ENCODE results near the gene HIRA.
"Not testable (repeated sequence)": the region's sequence is repeated elsewhere in the genome, so short reads cannot be mapped to it uniquely, and the experiment has no call there.

The HIRA gene

GRCh38 chr22:19330865-19331418, 100.6 kb downstream of the HIRA start:
- H3K27me3 ChIP-seq (ENCODE audit: control insufficient read depth, insufficient read depth, low read length), result no peaks in the 10 kb centered on the region
- no peak overlapping the region for H3K4me3 ChIP-seq (ENCODE audit: low read length)
- H3K9ac ChIP-seq (ENCODE audit: low read length), result no peak overlapping the region
- H3K4me1 ChIP-seq (ENCODE audit: control insufficient read depth, insufficient read depth, low read length), result no peaks in the 10 kb centered on the region
- H3K36me3 ChIP-seq (ENCODE audit: control insufficient read depth, insufficient read depth, low read length), result peaks cover 26% of the 10 kb centered on the region
- no peak overlapping the region for H3K27ac ChIP-seq (ENCODE audit: low read depth, low read length)

- H3K27me3 ChIP-seq (ENCODE audit: control insufficient read depth, insufficient read depth, low read length); H3K4me1 ChIP-seq (ENCODE audit: control insufficient read depth, insufficient read depth, low read length); H3K27ac ChIP-seq (ENCODE audit: low read depth, low read length); H3K9ac ChIP-seq (ENCODE audit: low read length); H3K4me3 ChIP-seq (ENCODE audit: low read length): not testable (repeated sequence)
- peaks cover 26% of the 10 kb centered on the region for H3K36me3 ChIP-seq (ENCODE audit: control insufficient read depth, insufficient read depth, low read length)
Observed at GRCh38 chr22:19330205-19330604, 101.3 kb downstream of the HIRA start.

- H3K9ac ChIP-seq (ENCODE audit: low read length), result no peak overlapping the region
- no peaks in the 10 kb centered on the region for H3K4me1 ChIP-seq (ENCODE audit: control insufficient read depth, insufficient read depth, low read length)
- peaks cover 26% of the 10 kb centered on the region for H3K36me3 ChIP-seq (ENCODE audit: control insufficient read depth, insufficient read depth, low read length)
- no peak overlapping the region for H3K4me3 ChIP-seq (ENCODE audit: low read length)
- H3K27ac ChIP-seq (ENCODE audit: low read depth, low read length), result no peak overlapping the region
- H3K27me3 ChIP-seq (ENCODE audit: control insufficient read depth, insufficient read depth, low read length), result no peaks in the 10 kb centered on the region
Observed at GRCh38 chr22:19329454-19329853, 102.1 kb downstream of the HIRA start.

- no peaks in the 10 kb centered on the region for H3K4me1 ChIP-seq (ENCODE audit: control insufficient read depth, insufficient read depth, low read length)
- H3K9ac ChIP-seq (ENCODE audit: low read length), result no peak overlapping the region
- H3K27me3 ChIP-seq (ENCODE audit: control insufficient read depth, insufficient read depth, low read length), result no peaks in the 10 kb centered on the region
- H3K4me3 ChIP-seq (ENCODE audit: low read length), result no peak overlapping the region
- H3K27ac ChIP-seq (ENCODE audit: low read depth, low read length), result no peak overlapping the region
- H3K36me3 ChIP-seq (ENCODE audit: control insufficient read depth, insufficient read depth, low read length), result peaks cover 10% of the 10 kb centered on the region
Observed at GRCh38 chr22:19325296-19325948, 106.1 kb downstream of the HIRA start.

GRCh38 chr22:19323420-19323819, 108.1 kb downstream of the HIRA start:
- not testable (repeated sequence) for H3K36me3 ChIP-seq (ENCODE audit: control insufficient read depth, insufficient read depth, low read length); H3K9ac ChIP-seq (ENCODE audit: low read length); H3K27ac ChIP-seq (ENCODE audit: low read depth, low read length); H3K27me3 ChIP-seq (ENCODE audit: control insufficient read depth, insufficient read depth, low read length); H3K4me3 ChIP-seq (ENCODE audit: low read length); H3K4me1 ChIP-seq (ENCODE audit: control insufficient read depth, insufficient read depth, low read length)

- H3K9ac ChIP-seq (ENCODE audit: low read length), result no peak overlapping the region
- H3K4me3 ChIP-seq (ENCODE audit: low read length), result no peak overlapping the region
- no peaks in the 10 kb centered on the region for H3K36me3 ChIP-seq (ENCODE audit: control insufficient read depth, insufficient read depth, low read length)
- H3K4me1 ChIP-seq (ENCODE audit: control insufficient read depth, insufficient read depth, low read length), result no peaks in the 10 kb centered on the region
- H3K27me3 ChIP-seq (ENCODE audit: control insufficient read depth, insufficient read depth, low read length), result no peaks in the 10 kb centered on the region
- no peak overlapping the region for H3K27ac ChIP-seq (ENCODE audit: low read depth, low read length)
Observed at GRCh38 chr22:19321757-19322156, 109.8 kb downstream of the HIRA start.

GRCh38 chr22:19320136-19320535, 111.4 kb downstream of the HIRA start:
- H3K27me3 ChIP-seq (ENCODE audit: control insufficient read depth, insufficient read depth, low read length); H3K27ac ChIP-seq (ENCODE audit: low read depth, low read length); H3K36me3 ChIP-seq (ENCODE audit: control insufficient read depth, insufficient read depth, low read length); H3K4me1 ChIP-seq (ENCODE audit: control insufficient read depth, insufficient read depth, low read length); H3K9ac ChIP-seq (ENCODE audit: low read length); H3K4me3 ChIP-seq (ENCODE audit: low read length): not testable (repeated sequence)

GRCh38 chr22:19319281-19319680, 112.3 kb downstream of the HIRA start:
- Histone ChIP-seq H3K36me3 (ENCODE audit: control insufficient read depth, insufficient read depth, low read length) (no peaks in the 10 kb centered on the region), H3K4me1 (ENCODE audit: control insufficient read depth, insufficient read depth, low read length) (no peaks in the 10 kb centered on the region), H3K4me3 (ENCODE audit: low read length) (no peak overlapping the region), H3K27ac (ENCODE audit: low read depth, low read length) (no peak overlapping the region), H3K9ac (ENCODE audit: low read length) (no peak overlapping the region), H3K27me3 (ENCODE audit: control insufficient read depth, insufficient read depth, low read length) (no peaks in the 10 kb centered on the region)

GRCh38 chr22:19317865-19318264, 113.7 kb downstream of the HIRA start:
- H3K27me3 ChIP-seq (ENCODE audit: control insufficient read depth, insufficient read depth, low read length), result no peaks in the 10 kb centered on the region
- no peak overlapping the region for H3K27ac ChIP-seq (ENCODE audit: low read depth, low read length)
- H3K4me1 ChIP-seq (ENCODE audit: control insufficient read depth, insufficient read depth, low read length), result no peaks in the 10 kb centered on the region
- H3K4me3 ChIP-seq (ENCODE audit: low read length), result no peak overlapping the region
- H3K9ac ChIP-seq (ENCODE audit: low read length), result no peak overlapping the region
- no peaks in the 10 kb centered on the region for H3K36me3 ChIP-seq (ENCODE audit: control insufficient read depth, insufficient read depth, low read length)

GRCh38 chr22:19307872-19308271, 123.7 kb downstream of the HIRA start:
- no peaks in the 10 kb centered on the region for H3K4me1 ChIP-seq (ENCODE audit: control insufficient read depth, insufficient read depth, low read length)
- no peak overlapping the region for H3K4me3 ChIP-seq (ENCODE audit: low read length)

GRCh38 chr22:19306535-19306934, 125.0 kb downstream of the HIRA start:
- H3K27me3 ChIP-seq (ENCODE audit: control insufficient read depth, insufficient read depth, low read length); H3K36me3 ChIP-seq (ENCODE audit: control insufficient read depth, insufficient read depth, low read length); H3K4me1 ChIP-seq (ENCODE audit: control insufficient read depth, insufficient read depth, low read length); H3K4me3 ChIP-seq (ENCODE audit: low read length); H3K27ac ChIP-seq (ENCODE audit: low read depth, low read length); H3K9ac ChIP-seq (ENCODE audit: low read length): not testable (repeated sequence)

More at GRCh38 chr22:19307872-19308271, 123.7 kb downstream of the HIRA start:
- Histone ChIP-seq H3K27ac (ENCODE audit: low read depth, low read length) (no peak overlapping the region), H3K9ac (ENCODE audit: low read length) (no peak overlapping the region), H3K36me3 (ENCODE audit: control insufficient read depth, insufficient read depth, low read length) (no peaks in the 10 kb centered on the region), H3K27me3 (ENCODE audit: control insufficient read depth, insufficient read depth, low read length) (no peaks in the 10 kb centered on the region)

GRCh38 chr22:19304547-19304946, 127.0 kb downstream of the HIRA start:
- H3K36me3 ChIP-seq (ENCODE audit: control insufficient read depth, insufficient read depth, low read length), result no peaks in the 10 kb centered on the region
- H3K9ac ChIP-seq (ENCODE audit: low read length), result no peak overlapping the region
- H3K4me3 ChIP-seq (ENCODE audit: low read length), result no peak overlapping the region
- H3K27me3 ChIP-seq (ENCODE audit: control insufficient read depth, insufficient read depth, low read length), result no peaks in the 10 kb centered on the region
- no peaks in the 10 kb centered on the region for H3K4me1 ChIP-seq (ENCODE audit: control insufficient read depth, insufficient read depth, low read length)
- H3K27ac ChIP-seq (ENCODE audit: low read depth, low read length), result no peak overlapping the region

- Histone ChIP-seq H3K4me3 (ENCODE audit: low read length) (no peak overlapping the region), H3K9ac (ENCODE audit: low read length) (no peak overlapping the region), H3K36me3 (ENCODE audit: control insufficient read depth, insufficient read depth, low read length) (no peaks in the 10 kb centered on the region), H3K27ac (ENCODE audit: low read depth, low read length) (no peak overlapping the region), H3K4me1 (ENCODE audit: control insufficient read depth, insufficient read depth, low read length) (no peaks in the 10 kb centered on the region), H3K27me3 (ENCODE audit: control insufficient read depth, insufficient read depth, low read length) (no peaks in the 10 kb centered on the region)
Observed at GRCh38 chr22:19303785-19304184, 127.7 kb downstream of the HIRA start.

All from rectal smooth muscle tissue (tissue), 1 donor.